SHP77 treated with DMSO at 0.1 percent for 48 hours (cell line): ENCODE data around the gene HOXB6.
A peak's percentile ranks its signal among the peaks of the same experiment; 100 is the strongest.

ENCODE experiments used
- DNase-seq: peaks from one replicate; lab custom pipeline; 2025; lab: John Stamatoyannopoulos, UW

The HOXB6 gene

GRCh38 chr17:48621410-48622392, 16.9 kb upstream of the HOXB6 start:
- no peak for DNase-seq

GRCh38 chr17:48620461-48621139, 15.8 kb upstream of the HOXB6 start:
- DNase-seq: no peak

GRCh38 chr17:48619826-48620449, 15.2 kb upstream of the HOXB6 start:
- no peak for DNase-seq

GRCh38 chr17:48618256-48618896, 13.6 kb upstream of the HOXB6 start:
- DNase-seq: peak; percentile 76

GRCh38 chr17:48617471-48618255, 12.9 kb upstream of the HOXB6 start:
- no peak for DNase-seq

GRCh38 chr17:48616717-48617470, 12.1 kb upstream of the HOXB6 start:
- no peak for DNase-seq

- no peak for DNase-seq
Observed at GRCh38 chr17:48615963-48616716, 11.4 kb upstream of the HOXB6 start.

GRCh38 chr17:48615047-48615962, 10.5 kb upstream of the HOXB6 start, which contains the start of gene HOXB8:
Gene HOXB8 (minus strand): TSS chr17:48615292. CDS start chr17:48614704, 588 bp downstream.
- no peak for DNase-seq

- DNase-seq: peak; percentile 9
Observed at GRCh38 chr17:48613862-48614694, 9.3 kb upstream of the HOXB6 start.

- DNase-seq: peak; percentile 34
Observed at GRCh38 chr17:48612854-48613691, 8.3 kb upstream of the HOXB6 start.

GRCh38 chr17:48612456-48612853, 7.7 kb upstream of the HOXB6 start:
- peak; percentile 60 for DNase-seq

- peak; percentile 88 for DNase-seq
Observed at GRCh38 chr17:48611681-48612455, 7.1 kb upstream of the HOXB6 start.

GRCh38 chr17:48611213-48611612, 6.4 kb upstream of the HOXB6 start:
- DNase-seq: peak; percentile 40

GRCh38 chr17:48610282-48611211, 5.8 kb upstream of the HOXB6 start, which contains the start of gene HOXB7:
Gene HOXB7 (minus strand): TSS chr17:48611017. CDS start chr17:48610918, 99 bp downstream.
- peak; percentile 47 for DNase-seq
